SU-DHL-6 (cell line): ENCODE data around the gene NBPF1.
"Not testable (repeated sequence)": the region's sequence is repeated elsewhere in the genome, so short reads cannot be mapped to it uniquely, and the experiment has no call there.

Source experiments
- CTCF ChIP-seq: fragments of 200-600 bp; sonication (generic); IDR thresholded peaks from one replicate; pipeline ENCODE4 v1.5.1; 2017; ENCODE audit warnings: antibody characterized with exemption, mild to moderate bottlenecking, low read length, moderate library complexity; ENCODE audit not compliant: insufficient read depth, poor library complexity, severe bottlenecking
- EZH2phosphoT487 ChIP-seq: fragments of 200-600 bp; sonication (generic), shearing (Covaris generic); conservative IDR thresholded peaks from 2 replicates; pipeline ENCODE4 v1.6.1; 2018; ENCODE audit warnings: mild to moderate bottlenecking, antibody characterized with exemption, low read length, moderate library complexity, mixed read lengths

DNA sequence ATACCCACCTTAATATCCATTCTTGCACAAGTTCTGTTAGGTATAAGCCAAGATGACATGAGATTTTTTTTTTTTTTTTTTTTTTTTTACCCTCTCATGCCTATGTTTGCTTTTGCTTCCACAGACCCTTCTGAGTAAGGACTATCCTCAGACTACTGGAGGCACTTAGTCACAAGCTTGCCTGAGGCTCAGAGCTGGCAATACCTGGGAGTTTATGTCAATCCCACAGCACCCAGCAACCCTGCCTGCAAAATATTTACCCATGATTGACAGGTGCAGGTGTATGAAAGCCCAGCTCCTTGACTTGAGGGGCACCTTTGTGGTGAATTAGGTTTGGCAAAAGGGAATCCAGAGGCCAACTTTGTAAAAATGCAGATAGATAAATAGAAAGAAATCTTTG lies 87.6 kb downstream of the NBPF1 start:
- not testable (repeated sequence) for TF ChIP-seq CTCF, EZH2phosphoT487
